ENCODE measurements around the gene TGFBR2. TPM values are rescaled to one million over a fixed set of nuclear protein-coding genes. Genes with fewer than 3 reads are reported as not detected.

The TGFBR2 gene
- total and polyA plus RNA-seq, 2 of the 13 experiments (the other 11 are each of a cell fraction or from before 2014, with no cell fraction given): 82.2 to 187 TPM

- Histone ChIP-seq H3K4me2 (ENCODE audit: low read depth, low read length) (no peak overlapping the region), H3K9me3 (ENCODE audit: low read length) (no peaks in the 10 kb centered on the region), H4K20me1 (ENCODE audit: insufficient read depth, low read length) (peaks cover 69% of the 10 kb centered on the region), H3K27ac (ENCODE audit: extremely low read length, insufficient read depth, low read length) (no peak overlapping the region), H3K4me3 (replicated peaks in 1 of 3; ENCODE audit: insufficient read depth in 1 of 3, low read depth in 2 of 3, low read length in 3 of 3) (no peak overlapping the region), H3K27me3 (ENCODE audit: control insufficient read depth in 1 of 2, insufficient read depth in 2 of 2, low read length in 2 of 2) (no peaks in the 10 kb centered on the region), H3K4me1 (ENCODE audit: insufficient read depth, low read length) (peaks cover 79% of the 10 kb centered on the region), H3K79me2 (ENCODE audit: insufficient read depth, low read length) (peaks cover 13% of the 10 kb centered on the region), H3K9ac (ENCODE audit: insufficient read depth, low read depth, low read length) (no peak overlapping the region), H2AFZ (ENCODE audit: low read length) (no peak overlapping the region), H3K36me3 (replicated peaks in 1 of 2; ENCODE audit: control insufficient read depth in 1 of 2, insufficient read depth in 2 of 2, low read length in 2 of 2) (peaks cover 38 to 97% of the 10 kb centered on the region in 2 experiments)
- no peak for FAIRE-seq
- no TSS peak for BruUV-seq (replicated peaks)
- TF ChIP-seq RBM22 (optimal IDR thresholded peaks at IDR 0.05; ENCODE audit: low read length) (peak; percentile 98), KLF9 (CRISPR knock-in tag; IDR thresholded peaks at IDR 0.05; ENCODE audit: low read depth) (no peak), GRHL1 (CRISPR knock-in tag; conservative IDR thresholded peaks at IDR 0.05) (no peak), POLR2G (IDR thresholded peaks at IDR 0.05; ENCODE audit: low read depth, low read length) (peak; percentile 39; the same call in 1 of the 2 replicates)
- ChIA-PET POLR2A (no interaction called here), CTCF (ENCODE audit: low intra/inter-chr PET ratio, low total read pairs) (no interaction called here)
- DNase-seq (ENCODE audit: low spot score): no peak
- intact Hi-C loops (cut with micrococcal nuclease; ENCODE audit: unreplicated experiment): loop anchor here (5.0 to 10.0 kb wide), 2 partner anchors 195 to 578 kb away; no protein-coding TSS in a partner anchor
- in situ Hi-C loops (cut with HindIII; ENCODE audit: extremely low pct_ligation_motif_present, low pct_unique_long_range_greater_than_20kb): no loop called here
- 95% methylated on average over 2 of the region's 2 CpGs for whole genome bisulfite sequencing (ENCODE audit: low lambda C conversion rate)
- no peak for ATAC-seq
These were observed 83.8 kb downstream of the TGFBR2 start for GRCh38 chr3:30690199-30690598.

- Histone ChIP-seq H3K27ac (ENCODE audit: extremely low read length, insufficient read depth, low read length) (peak overlapping the region; percentile 32), H2AFZ (ENCODE audit: low read length) (no peak overlapping the region), H3K9me3 (ENCODE audit: low read length) (no peaks in the 10 kb centered on the region), H4K20me1 (ENCODE audit: insufficient read depth, low read length) (peaks cover 59% of the 10 kb centered on the region), H3K27me3 (ENCODE audit: control insufficient read depth in 1 of 2, insufficient read depth in 2 of 2, low read length in 2 of 2) (no peaks in the 10 kb centered on the region), H3K4me2 (ENCODE audit: low read depth, low read length) (no peak overlapping the region), H3K79me2 (ENCODE audit: insufficient read depth, low read length) (peaks cover 5% of the 10 kb centered on the region), H3K36me3 (replicated peaks in 1 of 2; ENCODE audit: control insufficient read depth in 1 of 2, insufficient read depth in 2 of 2, low read length in 2 of 2) (peaks cover 38 to 93% of the 10 kb centered on the region in 2 experiments), H3K4me3 (replicated peaks in 1 of 3; ENCODE audit: insufficient read depth in 1 of 3, low read depth in 2 of 3, low read length in 3 of 3) (no peak overlapping the region), H3K9ac (ENCODE audit: insufficient read depth, low read depth, low read length) (no peak overlapping the region), H3K4me1 (ENCODE audit: insufficient read depth, low read length) (peaks cover 71% of the 10 kb centered on the region)
- POLR2A ChIA-PET: interaction anchor here (0.6 to 1.0 kb wide), 2 partner anchors 25 to 433 kb away, joined by 3 to 4 read pairs; no protein-coding TSS in a partner anchor
- intact Hi-C loops (cut with micrococcal nuclease; ENCODE audit: unreplicated experiment): loop anchor here (5.0 to 10.0 kb wide), 2 partner anchors 197 to 579 kb away; no protein-coding TSS in a partner anchor
- DNase-seq (ENCODE audit: low spot score) (no peak), FAIRE-seq (no peak), ATAC-seq (peak; percentile 13)
- no TSS peak for BruUV-seq (replicated peaks)
- CTCF ChIA-PET (ENCODE audit: low intra/inter-chr PET ratio, low total read pairs): no interaction called here
- WGBS (ENCODE audit: low lambda C conversion rate): 91% methylated on average over 10 of the region's 10 CpGs
- in situ Hi-C loops (cut with HindIII; ENCODE audit: extremely low pct_ligation_motif_present, low pct_unique_long_range_greater_than_20kb): no loop called here
- TF ChIP-seq ZNF460 (CRISPR knock-in tag; IDR thresholded peaks at IDR 0.05; ENCODE audit: borderline replicate concordance) (no peak), HOXA7 (CRISPR knock-in tag; IDR thresholded peaks at IDR 0.05) (no peak), CHD2 (IDR thresholded peaks at IDR 0.05; ENCODE audit: low read depth, low read length) (no peak), ZNF691 (CRISPR knock-in tag; IDR thresholded peaks at IDR 0.05; ENCODE audit: borderline replicate concordance, low read depth) (no peak), ZBTB38 (CRISPR knock-in tag; IDR thresholded peaks at IDR 0.05) (peak; percentile 26; the same call in 1 of the 2 replicates), TEAD2 (CRISPR knock-in tag; IDR thresholded peaks at IDR 0.05) (no peak), ZFX (CRISPR knock-in tag; IDR thresholded peaks at IDR 0.05; ENCODE audit: low read depth) (no peak), SALL2 (CRISPR knock-in tag; IDR thresholded peaks at IDR 0.05) (no peak), HHEX (CRISPR knock-in tag; IDR thresholded peaks at IDR 0.05) (no peak), ZNF891 (CRISPR knock-in tag; IDR thresholded peaks at IDR 0.05) (peak; percentile 69), GTF2F1 (IDR thresholded peaks at IDR 0.05; ENCODE audit: low read length) (no peak), NR2F1 (CRISPR knock-in tag; IDR thresholded peaks at IDR 0.05) (no peak), ZNF3 (CRISPR knock-in tag; IDR thresholded peaks at IDR 0.05) (no peak)
These were observed 85.0 kb downstream of the TGFBR2 start for GRCh38 chr3:30691249-30691880.

All from HepG2 (cell line).